ENCODE data around the gene UGGT2. TPM values are rescaled to one million over a fixed set of nuclear protein-coding genes. Genes with fewer than 3 reads are reported as not detected.
A peak's percentile ranks its signal among the peaks of the same experiment; 100 is the strongest.
"Not testable (repeated sequence)": the region's sequence is repeated elsewhere in the genome, so short reads cannot be mapped to it uniquely, and the experiment has no call there.

The UGGT2 gene
- total RNA-seq, 1 experiment from 2014 or later = 25.9 TPM

DNA sequence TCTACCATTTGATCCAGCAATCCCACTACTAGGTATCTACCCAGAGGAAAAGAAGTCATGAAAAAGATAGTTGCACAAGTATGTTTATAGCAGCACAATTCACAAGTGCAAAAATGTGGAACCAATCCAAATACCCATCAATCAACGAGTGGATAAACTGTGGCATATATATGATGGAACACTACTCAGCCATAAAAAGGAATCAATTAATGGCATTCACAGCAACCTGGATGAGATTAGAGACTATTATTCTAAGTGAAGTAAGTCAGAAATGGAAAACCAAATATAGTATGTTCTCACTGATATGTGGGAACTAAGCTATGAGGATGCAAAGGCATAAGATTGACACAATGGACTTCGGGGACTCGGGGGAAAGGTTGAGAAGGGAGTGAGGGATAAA, 1.3 kb downstream of the UGGT2 start:
- in situ Hi-C loops (cut with HindIII; ENCODE audit: low sequenced_read_pairs) = not testable (repeated sequence)

DNA sequence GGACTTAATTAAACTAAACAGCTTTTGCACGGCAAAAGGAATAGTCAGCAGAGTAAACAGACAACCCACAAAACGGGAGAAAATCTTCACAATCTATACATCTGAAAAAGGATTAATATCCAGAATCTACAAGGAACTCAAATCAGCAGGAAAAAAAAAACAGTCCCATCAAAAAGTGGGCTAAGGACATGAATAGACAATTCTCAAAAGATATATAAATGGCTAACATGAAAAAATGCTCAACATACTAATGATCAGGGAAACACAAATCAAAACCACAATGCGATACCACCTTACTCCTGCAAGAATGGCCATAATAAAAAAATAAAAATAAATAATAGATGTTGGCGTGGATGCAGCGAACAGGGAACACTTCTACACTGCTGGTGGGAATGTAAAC, 1.7 kb downstream of the UGGT2 start:
- in situ Hi-C loops (cut with HindIII; ENCODE audit: low sequenced_read_pairs); DNase-seq (ENCODE audit: low spot score): not testable (repeated sequence)

More for the DNA sequence above, 1.3 kb downstream of the UGGT2 start:
- not testable (repeated sequence) for DNase-seq (ENCODE audit: low spot score)

DNA sequence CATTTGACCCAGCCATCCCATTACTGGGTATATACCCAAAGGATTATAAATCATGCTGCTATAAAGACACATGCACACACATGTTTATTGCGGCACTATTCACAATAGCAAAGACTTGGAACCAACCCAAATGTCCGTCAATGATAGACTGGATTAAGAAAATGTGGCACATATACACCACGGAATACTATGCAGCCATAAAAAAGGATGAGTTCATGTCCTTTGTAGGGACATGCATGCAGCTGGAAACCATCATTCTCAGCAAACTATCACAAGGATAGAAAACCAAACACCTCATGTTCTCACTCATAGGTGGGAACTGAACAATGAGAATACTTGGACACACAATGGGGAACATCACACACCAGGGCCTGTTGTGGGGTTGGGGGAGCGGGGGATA, 2.2 kb downstream of the UGGT2 start:
- in situ Hi-C loops (cut with HindIII; ENCODE audit: low sequenced_read_pairs); DNase-seq (ENCODE audit: low spot score): not testable (repeated sequence)

DNA sequence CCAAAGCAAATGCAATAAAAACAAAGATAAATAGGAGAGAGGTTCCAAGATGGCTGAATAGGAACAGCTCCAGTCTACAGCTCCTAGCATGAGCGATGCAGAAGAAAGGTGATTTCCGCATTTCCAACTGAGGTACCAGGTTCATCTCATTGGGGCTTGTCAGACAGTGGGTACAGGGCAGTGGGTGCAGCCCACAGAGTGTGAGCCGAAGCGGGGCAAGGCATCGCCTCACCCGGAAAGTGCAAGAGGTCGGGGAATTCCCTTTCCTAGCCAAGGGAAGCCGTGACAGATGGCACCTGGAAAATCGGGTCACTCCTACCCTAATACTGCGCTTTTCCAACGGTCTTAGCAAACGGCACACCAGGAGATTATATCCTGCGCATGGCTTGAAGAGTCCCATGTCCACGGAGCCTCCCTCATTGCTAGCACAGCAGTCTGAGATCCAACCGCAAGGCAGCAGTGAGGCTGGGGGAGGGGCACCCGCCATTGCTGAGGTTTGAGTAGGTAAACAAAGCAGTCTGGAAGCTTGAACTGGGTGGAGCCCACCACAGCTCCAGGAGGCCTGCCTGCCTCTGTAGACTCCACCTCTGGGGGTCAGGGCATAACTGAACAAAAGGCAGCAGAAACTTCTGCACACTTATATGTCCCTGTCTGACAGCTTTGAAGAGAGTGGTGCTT, 6.6 kb downstream of the UGGT2 start:
- DNase-seq (ENCODE audit: low spot score); in situ Hi-C loops (cut with HindIII; ENCODE audit: low sequenced_read_pairs): not testable (repeated sequence)

DNA sequence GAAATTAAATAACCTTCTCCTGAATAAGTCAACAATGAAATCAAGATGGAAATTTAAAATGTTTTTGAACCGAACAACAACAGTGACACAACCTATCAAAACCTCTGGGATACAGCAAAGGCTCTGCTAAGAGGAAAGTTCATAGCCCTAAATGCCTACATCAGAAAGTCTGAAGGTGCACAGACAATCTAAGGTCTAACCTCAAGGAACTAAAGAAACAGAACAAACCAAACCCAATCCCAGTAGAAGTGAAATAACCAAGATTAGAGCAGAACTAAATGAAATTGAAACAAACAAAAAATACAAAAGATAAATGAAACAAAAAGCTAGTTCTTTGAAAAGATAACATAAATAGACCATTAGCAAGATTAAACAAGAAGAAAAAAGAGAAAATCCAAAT, 9.0 kb downstream of the UGGT2 start:
- in situ Hi-C loops (cut with HindIII; ENCODE audit: low sequenced_read_pairs) = no loop called here
- no peak for DNase-seq (ENCODE audit: low spot score)

DNA sequence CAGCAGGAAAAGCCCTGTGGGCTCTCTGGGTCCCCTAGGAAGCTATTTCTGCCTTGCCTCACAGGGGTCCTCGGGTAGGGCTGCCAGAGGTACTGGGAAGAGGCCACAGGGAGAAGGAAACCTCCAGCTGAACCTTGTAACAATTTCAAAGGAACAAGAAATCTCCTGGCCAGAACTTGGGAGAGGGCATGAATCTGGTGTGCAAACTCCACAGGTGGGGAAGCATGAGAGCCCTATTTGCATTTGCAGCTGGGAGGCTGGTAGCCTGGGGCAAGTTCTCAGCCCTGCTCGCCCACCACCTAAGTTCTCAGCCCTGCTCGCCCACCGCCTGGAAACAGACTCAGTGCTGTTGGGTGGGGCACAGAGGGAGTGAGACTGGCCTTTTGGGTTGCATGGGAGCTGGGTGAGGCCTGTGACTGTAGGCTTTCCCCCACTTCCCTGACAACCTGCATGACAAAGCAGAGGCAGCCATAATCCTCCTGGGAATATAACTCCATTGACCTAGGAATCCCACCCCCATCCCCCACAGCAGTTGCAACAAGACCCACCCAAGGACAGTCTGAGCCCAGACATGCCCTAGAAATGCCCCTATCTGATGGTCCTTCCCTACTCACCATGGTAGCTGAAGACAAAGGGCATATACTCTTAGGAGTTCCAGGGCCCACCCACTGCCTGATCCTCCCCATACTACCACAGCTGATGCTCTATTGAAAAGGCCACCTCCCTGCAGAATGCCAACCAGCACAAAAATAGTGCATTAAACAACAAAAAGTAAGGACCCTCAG, 11.7 kb downstream of the UGGT2 start:
- in situ Hi-C loops (cut with HindIII; ENCODE audit: low sequenced_read_pairs) = no loop called here
- DNase-seq (ENCODE audit: low spot score) = no peak

DNA sequence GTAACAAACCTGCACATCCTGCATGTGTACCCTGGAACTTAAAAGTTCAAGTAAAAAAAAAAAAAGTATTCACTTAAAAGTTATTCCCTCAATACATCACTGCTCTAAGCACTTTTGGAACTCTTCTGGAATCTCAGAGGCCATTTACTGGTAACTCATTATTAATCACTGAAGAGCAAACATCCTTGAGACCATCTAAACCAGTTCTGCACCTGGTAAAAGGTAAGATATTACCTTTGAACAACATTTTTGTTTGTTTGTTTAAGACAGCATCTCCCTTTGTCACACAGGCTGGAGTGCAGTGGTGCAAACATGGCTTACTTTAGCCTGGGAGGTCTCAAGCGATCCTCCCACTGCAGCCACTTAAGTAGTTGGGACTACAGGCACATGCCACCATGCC, 16.7 kb downstream of the UGGT2 start:
- in situ Hi-C loops (cut with HindIII; ENCODE audit: low sequenced_read_pairs) = no loop called here
- no peak for DNase-seq (ENCODE audit: low spot score)

DNA sequence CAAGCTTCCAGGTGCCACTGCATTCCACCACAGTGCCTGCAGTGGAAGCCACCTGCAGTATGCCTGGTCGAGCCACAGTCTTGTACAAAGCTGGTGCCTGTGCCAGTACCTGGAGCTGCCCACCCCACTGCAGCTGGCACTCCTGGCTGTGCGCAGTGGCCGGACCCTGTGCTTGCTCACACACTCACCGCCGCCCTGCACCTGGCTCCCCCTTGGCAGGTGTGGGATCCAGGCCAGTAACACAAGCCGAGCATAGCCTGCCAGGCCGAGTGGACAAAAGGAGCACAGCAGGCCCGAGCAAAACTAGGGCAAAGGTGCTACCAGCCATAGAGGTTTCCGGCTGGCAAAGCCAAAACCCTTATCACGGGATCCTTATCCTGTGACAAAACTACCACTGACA, 18.5 kb downstream of the UGGT2 start:
- in situ Hi-C loops (cut with HindIII; ENCODE audit: low sequenced_read_pairs) = no loop called here

DNA sequence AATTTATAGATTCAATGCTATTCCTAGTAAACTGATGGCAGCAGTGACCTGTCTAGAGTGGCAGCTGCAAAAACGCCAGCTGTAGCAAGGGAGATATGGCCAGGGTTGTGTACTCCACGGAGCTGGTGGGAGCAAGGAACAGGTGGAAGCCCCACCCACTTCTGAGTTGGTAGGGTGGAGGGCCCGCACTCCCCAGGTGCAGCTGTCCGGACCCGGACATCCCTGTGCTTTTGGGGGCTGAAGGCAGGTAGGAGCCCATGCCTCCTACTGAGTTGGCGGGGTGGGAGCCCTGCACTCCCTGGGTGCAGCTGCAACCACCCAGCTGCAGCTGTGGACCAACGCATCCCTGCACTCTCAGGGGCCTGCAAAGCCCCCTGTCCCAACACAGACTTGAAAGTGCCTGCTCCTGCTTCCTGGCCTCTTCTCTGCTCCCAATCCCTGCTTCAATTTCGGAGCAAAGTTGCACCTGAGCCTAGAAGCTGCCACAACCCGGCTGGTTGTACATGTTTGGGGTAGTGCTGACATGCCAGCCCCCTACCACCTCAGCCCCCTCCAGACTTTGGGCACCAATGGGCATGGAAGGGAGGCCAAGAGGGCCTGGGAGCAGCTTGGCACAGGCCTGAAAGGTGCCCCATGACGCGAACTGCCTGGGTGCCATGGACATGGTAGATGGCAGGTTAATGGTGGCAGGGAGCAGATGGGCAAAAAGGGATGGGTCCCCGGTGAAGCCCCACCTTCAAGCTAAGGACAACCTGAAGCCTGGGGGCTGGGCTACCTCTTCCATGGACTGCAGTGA, 19.8 kb downstream of the UGGT2 start:
- no peak for DNase-seq (ENCODE audit: low spot score)
- in situ Hi-C loops (cut with HindIII; ENCODE audit: low sequenced_read_pairs) = no loop called here

More for the DNA sequence above, 18.5 kb downstream of the UGGT2 start:
- DNase-seq (ENCODE audit: low spot score) = peak; percentile 22

DNA sequence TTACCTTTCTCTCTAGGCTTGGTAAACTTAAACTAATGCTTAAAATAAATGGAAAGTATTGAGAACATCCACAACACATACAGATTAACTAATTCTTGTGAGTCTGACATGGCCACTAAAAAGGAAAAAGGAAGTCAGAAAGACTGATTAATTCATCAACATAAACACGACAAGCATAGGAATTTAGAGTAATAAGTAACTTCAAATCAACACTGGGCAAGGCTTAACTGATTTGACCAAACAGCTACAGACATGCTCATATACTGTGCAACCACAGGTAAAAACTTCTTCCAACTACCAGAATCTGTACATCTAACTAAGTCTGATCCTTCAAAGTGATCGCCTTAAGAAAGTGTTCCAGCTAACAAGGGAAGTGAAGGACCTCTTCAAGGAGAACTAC, 20.5 kb downstream of the UGGT2 start:
- in situ Hi-C loops (cut with HindIII; ENCODE audit: low sequenced_read_pairs) = no loop called here

DNA sequence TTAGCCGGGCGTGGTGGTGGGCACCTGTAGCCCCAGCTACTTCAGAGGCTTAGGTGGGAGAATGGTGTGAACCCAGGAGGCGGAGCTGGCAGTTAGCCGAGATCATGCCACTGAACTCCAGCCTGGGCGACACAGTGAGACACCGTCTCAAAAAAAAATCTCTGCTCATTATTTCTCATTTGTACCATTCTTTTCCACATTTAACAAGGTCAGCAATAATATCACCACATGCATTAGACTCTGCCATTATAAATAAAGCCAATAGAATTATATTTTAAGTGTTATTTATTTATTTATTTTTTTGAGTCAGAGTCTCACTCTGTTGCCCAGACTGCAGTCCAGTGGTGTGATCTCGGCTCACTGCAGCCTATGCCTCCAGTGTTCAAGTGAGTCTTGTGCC, 24.2 kb downstream of the UGGT2 start:
- DNase-seq (ENCODE audit: low spot score) = no peak

More for the DNA sequence above, 20.5 kb downstream of the UGGT2 start:
- DNase-seq (ENCODE audit: low spot score) = no peak

DNA sequence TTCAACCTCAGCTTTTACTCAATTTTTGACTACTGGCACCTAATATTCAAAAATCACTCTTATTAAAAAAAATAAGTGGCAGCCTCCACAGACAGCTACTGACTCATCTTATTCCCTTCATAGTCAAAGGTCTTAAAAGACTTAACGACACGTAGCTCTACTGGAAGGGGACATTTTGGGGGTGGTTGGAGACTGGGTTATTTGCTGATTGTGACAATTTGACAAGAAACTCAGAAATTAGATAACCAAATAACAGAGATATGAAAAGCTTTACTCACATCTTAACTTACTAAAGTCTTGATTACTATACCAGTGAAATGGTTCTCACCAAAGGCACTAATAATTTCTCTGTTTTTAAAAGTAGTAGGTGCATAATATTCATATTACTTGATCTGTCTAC, 25.7 kb downstream of the UGGT2 start:
- in situ Hi-C loops (cut with HindIII; ENCODE audit: low sequenced_read_pairs) = no loop called here
- DNase-seq (ENCODE audit: low spot score) = no peak

More for the DNA sequence above, 24.2 kb downstream of the UGGT2 start:
- in situ Hi-C loops (cut with HindIII; ENCODE audit: low sequenced_read_pairs) = no loop called here

DNA sequence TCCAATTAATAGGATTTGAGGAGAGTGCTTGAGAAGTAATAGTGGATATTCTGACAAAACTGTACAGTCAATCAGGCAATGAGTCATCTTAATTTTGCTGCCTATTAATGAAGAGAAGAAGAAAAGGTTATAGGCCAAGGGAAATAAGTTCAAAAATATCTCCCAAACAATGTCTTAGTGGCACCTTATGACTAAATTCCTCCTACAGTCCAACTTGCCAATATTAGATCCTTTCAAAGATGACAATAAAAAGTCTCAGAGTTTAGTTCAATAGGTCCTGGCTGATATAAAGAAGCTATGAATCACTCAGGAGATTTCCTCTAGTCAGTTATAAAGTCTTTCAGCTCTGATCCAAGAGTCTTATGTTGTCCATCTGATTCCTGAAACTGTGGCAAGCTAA, 27.9 kb downstream of the UGGT2 start:
- no peak for DNase-seq (ENCODE audit: low spot score)
- in situ Hi-C loops (cut with HindIII; ENCODE audit: low sequenced_read_pairs) = no loop called here

DNA sequence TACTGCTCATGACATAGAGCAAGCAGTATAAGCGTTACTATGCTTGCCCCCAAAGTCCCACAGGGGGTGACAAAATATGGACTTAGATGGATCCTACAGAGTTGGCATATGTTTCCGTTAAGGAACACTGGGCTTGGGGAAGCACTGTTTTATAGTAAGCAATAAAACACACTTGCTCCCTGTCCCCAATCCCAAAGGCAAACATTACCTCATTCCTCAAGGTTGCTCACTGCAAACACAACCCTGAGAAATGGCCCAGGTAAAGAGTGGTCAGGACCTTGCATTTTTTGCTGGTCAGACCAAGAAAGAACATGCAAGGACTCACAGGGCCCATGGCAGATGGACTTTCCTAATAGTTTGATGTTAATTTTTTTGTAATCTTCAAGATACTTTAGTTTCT, 32.3 kb downstream of the UGGT2 start:
- DNase-seq (ENCODE audit: low spot score) = no peak
- in situ Hi-C loops (cut with HindIII; ENCODE audit: low sequenced_read_pairs) = no loop called here

DNA sequence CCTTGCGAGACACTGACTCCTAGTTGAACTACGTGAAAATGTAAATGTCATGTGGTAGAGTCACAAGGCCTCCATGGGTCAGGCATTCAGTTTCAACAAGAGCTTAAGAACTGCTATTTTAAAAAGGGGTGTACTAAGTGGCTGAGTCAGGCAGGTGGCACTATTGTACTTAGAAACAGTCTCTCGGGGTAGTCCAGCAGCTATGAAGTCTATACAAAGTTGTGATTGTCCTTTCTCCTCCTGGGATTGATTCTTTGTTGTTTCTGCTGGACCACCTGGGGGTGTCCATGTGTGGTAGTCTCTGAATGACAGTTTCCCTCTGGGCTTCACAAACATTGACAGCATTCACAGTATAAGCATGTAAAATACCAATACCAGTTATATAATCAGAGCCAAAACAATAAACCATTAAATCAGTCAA, 33.0 kb downstream of the UGGT2 start:
- in situ Hi-C loops (cut with HindIII; ENCODE audit: low sequenced_read_pairs) = no loop called here
- DNase-seq (ENCODE audit: low spot score) = peak; percentile 55

DNA sequence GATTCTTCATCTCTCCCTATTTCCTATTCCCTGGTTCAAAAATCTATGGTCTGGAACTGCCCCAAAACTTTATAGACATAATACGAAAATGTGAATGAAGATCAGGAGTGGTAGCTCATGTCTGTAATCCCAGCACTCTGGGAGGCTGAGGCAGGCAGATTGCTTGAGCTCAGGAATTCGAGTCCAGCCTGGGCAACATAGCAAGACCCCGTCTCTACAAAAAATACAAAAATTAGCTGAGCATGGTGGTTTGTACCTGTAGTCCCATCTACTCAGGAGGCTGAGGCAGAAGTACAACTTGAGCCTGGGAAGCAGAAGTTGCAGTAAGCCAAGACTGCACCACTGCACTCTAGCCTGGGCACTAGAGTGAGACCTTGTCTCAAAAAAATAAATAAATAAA, 35.1 kb downstream of the UGGT2 start:
- no peak for DNase-seq (ENCODE audit: low spot score)
- in situ Hi-C loops (cut with HindIII; ENCODE audit: low sequenced_read_pairs) = no loop called here

DNA sequence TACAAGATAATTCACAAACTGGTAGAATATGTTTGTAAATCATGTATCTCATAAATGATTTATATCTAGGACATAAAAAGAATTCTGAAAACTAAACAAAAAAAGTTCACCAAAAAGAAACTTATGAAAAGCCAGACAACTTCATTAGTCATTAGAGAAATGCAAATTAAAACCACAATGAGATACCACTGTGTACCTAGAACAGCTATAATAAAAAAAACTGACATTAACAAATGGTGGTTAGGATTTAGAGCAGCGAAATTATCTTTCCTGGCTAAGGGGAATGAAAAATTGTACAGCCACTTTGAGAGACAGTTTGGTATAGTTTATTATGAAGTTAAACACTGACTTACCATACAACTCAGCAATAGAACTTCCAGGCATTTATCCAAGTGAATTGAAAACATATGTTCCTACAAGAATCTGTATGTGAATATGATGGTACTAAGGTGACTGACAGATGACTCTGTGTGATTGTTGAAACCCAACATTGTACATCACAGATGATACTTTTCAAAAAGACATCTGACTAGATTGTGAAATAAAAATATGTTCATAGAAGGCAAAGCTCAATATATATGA, 41.8 kb downstream of the UGGT2 start:
- DNase-seq (ENCODE audit: low spot score) = no peak
- in situ Hi-C loops (cut with HindIII; ENCODE audit: low sequenced_read_pairs) = no loop called here

DNA sequence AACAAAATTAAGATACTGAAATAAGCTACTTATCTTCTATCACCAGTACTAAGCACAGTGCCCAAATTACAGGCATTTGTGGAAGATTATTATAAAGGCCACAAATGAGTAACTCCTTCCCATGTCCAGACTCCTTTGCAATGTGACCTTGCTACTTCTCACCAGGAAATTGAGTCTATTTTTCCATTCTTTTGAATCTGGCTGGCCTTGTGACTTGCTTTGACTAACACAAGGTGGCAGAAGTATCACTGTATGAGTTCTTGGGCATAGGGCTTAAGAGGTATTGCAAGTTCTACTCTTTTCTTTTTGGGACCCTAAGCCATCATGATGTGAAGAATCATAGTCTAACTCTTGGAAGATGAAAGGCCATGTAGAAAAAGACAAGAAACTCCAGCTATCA, 49.9 kb downstream of the UGGT2 start:
- no peak for DNase-seq (ENCODE audit: low spot score)
- in situ Hi-C loops (cut with HindIII; ENCODE audit: low sequenced_read_pairs) = no loop called here

DNA sequence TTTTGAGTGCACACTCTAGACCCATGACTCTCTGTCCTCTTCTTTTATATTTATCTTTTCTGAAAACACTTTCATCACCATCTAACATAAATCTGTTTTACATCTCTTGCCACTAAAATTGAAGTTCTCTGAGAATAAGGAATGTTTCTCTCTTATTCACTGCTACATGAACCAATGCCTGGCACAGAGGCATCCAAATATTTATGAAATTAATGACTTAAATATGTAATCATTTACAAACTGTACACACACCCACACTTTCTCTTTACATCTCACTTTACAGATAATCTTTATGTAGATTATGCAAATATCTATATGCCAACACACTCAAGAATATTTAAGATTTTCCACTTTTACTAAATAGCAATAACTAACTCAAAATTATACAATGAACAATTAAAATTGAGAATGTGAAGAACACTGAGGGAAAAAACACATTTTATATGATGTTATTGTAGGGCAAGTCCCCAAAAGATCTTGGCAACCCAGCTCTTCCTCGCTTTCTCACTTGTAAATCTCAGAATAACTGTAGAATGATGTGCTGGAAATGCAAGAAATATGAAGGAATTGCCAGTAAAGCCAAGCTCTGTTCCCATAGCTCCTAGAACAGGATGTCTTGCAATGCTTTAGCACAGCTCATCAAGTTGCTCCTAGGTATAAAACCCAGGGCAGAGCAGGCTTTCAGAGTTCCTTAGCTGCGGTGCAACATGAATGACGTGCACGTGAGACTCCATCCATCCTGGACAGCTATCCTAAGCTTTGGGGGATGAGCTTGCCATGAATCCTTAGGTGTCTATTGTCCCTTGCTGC, 50.7 kb downstream of the UGGT2 start:
- DNase-seq (ENCODE audit: low spot score) = no peak

More for the DNA sequence above, 50.7 kb downstream of the UGGT2 start:
- in situ Hi-C loops (cut with HindIII; ENCODE audit: low sequenced_read_pairs) = no loop called here

Measured in G401 (cell line).